Measurements from ENCODE around the gene PPP4C. TPM values are rescaled to one million over a fixed set of nuclear protein-coding genes. Genes with fewer than 3 reads are reported as not detected.

The PPP4C gene
- total RNA-seq, 1 donor from 2014 or later = 121 TPM

DNA sequence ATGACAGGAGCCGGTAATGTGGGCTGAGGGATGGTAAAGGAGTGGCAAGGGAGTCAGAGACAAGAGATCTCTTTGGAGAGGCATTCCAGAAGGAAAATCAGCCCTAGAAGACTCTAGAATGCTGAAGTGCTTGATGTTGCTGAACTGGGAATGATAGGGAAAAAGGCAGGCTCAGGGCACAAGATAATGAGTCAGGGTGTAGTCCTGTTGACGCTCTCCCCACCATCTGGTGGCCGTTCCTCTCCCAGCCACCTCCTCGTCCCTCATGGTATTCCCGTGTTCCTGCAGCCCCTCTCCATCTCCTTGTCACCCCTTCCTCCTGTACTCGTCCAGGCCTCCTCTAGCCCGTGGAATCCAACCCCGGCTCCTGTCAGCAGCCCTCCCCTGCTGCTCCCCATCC lies 21.3 kb upstream of the PPP4C start:
- no peak for DNase-seq (ENCODE audit: extremely low read depth, low read depth, low spot score)

DNA sequence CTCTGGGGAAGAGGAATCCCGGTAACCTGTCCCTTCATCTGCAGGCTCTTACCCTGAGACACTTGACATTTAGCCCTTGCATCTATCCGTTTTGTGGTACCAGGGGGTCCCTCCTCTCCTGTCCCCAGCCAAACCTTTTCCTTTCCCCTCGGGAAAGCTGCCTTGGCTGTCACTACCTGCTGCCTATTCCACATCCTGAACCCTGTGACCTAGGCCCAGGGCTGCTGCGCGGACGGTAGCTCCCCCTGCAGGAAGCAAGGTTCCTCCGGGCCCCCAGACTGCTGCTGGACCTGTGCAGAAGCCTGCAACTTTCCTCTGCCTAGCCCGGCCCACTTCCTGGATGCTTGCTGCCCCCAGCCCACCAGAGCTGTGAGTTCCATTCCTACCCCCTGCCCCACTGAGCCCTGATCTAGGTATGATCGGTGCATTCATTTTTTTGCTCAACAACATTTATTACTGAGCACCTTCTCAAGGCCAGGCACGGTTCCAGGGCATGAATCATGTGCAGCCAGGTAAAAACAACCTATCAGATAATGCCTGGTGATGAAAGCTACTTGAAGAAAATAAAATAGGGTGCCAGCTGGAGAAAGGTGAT lies 20.7 kb upstream of the PPP4C start:
- no peak for DNase-seq (ENCODE audit: extremely low read depth, low read depth, low spot score)

DNA sequence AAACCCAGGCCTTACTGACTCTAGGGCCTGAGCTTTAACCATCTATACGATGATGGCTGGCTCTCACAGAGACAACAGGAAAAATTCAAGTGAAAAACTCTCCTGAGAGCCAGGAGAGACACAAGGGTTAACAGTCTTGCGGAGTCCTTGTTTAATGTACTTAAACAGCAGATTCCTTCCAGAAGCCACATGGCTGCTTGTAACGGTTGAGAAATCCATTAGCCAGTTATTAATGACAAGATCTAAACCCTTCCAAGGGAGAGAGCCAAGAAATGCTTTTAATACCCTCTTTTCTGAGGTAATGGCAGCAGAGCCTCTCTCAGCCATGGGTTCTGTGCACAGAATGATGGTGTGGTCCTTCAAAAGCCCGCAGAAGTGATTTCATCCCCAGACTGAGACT lies 15.4 kb upstream of the PPP4C start:
- no peak for DNase-seq (ENCODE audit: extremely low read depth, low read depth, low spot score)

DNA sequence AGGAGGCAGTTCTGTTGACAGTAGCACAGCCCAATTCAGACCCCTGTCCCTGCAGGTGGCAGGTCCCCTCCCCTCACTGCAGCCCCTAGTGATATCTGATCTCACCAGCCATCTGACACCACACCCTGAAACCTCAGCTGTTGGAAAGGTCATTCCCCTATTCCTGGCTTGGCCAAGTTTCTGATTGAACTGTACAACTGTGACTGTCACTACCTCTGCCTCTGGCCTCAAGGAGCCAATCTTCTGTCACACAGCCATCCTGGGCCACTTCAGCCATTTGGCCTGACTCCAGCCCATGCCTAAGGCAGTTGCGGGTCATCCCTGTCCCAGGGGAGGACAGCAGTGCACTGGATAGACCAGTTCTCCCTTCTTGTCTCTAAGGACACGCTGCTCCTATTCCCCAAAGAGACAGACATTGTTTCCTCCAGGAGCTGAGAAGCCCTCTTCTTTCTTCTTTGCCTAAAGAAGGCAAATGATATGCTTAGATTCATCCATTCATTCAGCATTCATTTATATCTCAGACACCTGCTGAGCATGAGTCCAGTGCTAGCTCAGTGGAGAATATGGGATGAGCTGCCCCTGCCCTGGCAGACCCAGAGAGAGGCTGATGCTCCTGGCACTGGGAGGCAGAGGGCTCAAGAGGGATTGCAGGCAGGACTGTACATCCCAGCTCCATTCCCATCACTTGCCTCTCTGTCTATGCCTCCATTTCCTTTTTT lies 14.8 kb upstream of the PPP4C start:
- no peak for DNase-seq (ENCODE audit: extremely low read depth, low read depth, low spot score)

DNA sequence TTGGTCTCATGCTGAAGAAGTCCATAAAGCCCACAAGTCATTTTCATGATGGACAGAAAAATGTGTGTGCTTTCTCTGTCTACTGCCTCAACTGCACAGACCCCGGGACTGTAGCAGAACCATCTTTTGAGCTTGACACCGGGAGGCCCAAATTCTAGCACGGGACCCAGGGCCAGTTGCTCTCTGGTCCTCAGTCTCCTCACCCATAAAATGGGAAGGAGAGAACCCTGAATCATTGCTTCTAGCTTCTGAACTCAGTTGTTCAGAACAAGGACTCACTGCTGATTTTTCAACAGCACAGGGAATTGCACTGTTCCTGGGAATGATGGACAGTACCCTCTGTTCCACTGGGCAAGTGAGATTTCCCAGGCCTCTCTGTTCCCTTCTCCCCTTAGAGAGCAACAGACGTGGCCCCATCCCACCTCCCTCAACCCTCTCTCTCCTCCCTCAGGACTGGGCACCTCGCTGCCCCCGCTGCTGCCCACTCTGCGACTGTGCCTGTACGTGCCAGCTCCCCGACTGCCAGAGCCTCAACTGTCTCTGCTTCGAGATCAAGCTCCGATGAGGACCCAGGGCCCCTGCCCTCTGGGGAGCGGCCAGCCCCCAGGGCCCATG lies 12.4 kb upstream of the PPP4C start:
- DNase-seq (ENCODE audit: extremely low read depth, low read depth, low spot score) = no peak

DNA sequence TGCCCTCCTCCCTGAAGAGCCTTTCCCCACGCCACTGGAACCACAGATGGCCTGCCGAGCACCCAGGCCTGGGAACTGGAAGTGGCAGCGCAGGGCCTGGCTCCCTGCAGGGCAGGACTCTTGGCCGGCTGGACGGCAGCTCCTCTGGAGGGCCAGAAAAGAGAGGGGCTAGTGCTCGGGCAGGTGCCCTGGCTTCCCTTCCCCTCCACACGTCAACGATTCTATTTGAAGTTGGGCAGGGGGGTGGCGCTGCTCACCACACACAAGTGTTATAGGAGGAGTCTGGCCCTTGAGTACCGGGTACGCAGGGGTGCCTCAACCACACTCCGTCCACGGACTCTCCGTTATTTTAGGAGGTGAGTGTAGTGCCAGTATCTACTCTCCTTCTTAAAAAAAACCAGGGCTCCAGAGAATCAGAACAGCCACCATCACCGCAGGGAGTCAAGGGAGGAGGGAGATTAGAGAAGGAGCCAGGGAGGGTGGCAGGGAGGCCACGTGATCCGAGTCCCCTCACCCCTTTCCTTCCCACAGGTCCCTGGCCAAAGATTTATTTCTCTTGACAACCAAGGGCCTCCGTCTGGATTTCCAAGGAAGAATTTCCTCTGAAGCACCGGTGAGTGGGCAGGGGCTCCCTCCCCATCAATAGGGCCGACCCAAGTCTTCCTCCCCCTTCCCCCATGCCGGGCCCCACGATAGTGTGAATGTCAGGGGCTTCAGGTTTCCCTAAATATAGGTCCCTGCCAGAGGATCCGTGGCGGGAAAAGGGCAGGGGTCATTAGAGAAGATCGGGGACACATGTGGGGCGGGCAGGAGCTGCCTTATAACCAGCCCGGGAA lies 11.7 kb upstream of the PPP4C start:
- no peak for DNase-seq (ENCODE audit: extremely low read depth, low read depth, low spot score)

DNA sequence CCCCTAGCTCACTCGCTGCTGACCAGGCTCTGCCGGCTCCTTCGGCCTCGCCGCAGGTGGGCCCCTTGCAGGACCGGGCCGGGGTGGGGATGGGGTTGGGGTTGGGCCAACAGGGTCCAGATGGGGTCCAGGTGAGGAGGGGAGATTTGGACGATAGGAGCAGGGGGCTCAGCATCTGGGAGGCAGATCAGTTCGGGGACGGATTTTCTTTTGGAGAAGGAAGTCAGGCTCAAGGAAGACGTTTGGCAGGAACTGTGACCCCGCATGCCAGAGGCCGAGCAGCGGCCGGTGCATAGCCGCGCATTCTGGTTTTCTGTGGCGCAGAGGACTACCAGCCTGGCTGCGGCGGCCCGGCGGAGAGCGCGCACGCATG lies 11.1 kb upstream of the PPP4C start:
- no peak for DNase-seq (ENCODE audit: extremely low read depth, low read depth, low spot score)

DNA sequence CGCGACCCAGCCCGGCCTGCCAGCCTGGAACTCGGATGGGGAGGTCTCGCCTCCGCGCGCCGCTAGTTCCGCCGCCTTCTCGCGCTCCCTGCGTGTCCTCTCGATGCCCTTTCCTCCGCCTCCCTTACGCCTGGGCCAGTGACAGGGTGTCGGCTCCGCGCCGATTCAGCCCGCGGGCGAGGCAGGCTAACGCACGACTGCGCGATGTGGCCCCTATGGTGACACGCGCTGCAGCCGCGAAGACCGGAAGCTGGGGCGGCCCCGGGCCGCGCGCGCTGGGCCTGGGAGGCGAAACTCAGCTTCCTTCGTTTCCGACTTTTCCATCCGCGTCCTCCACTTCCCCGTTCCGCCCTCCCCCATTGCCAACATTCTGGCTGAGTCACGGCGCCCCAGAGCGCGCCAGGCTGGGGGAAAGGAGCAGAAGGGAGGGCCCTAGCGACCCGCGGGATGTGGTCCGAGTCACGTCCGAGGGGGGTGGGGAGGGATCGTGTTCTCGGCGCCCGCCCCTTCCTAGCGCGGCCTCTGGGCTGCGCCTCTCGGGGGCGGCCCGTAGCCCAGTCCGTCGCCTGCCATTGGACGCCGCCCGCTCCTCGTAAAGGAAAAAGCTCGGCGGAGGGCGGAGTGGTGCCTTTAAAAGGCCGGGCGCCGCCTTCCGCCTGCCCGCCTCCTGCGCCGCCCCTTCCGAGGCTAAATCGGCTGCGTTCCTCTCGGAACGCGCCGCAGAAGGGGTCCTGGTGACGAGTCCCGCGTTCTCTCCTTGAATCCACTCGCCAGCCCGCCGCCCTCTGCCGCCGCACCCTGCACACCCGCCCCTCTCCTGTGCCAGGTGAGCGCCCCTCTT lies 10.5 kb upstream of the PPP4C start, which contains the start of gene ALDOA:
TSS of gene ALDOA (plus strand) at position 659 of the 841 bp plus-strand sequence. CDS start 1,138 bp downstream, outside the sequence.
- peak; percentile 79 for DNase-seq (ENCODE audit: extremely low read depth, low read depth, low spot score)

DNA sequence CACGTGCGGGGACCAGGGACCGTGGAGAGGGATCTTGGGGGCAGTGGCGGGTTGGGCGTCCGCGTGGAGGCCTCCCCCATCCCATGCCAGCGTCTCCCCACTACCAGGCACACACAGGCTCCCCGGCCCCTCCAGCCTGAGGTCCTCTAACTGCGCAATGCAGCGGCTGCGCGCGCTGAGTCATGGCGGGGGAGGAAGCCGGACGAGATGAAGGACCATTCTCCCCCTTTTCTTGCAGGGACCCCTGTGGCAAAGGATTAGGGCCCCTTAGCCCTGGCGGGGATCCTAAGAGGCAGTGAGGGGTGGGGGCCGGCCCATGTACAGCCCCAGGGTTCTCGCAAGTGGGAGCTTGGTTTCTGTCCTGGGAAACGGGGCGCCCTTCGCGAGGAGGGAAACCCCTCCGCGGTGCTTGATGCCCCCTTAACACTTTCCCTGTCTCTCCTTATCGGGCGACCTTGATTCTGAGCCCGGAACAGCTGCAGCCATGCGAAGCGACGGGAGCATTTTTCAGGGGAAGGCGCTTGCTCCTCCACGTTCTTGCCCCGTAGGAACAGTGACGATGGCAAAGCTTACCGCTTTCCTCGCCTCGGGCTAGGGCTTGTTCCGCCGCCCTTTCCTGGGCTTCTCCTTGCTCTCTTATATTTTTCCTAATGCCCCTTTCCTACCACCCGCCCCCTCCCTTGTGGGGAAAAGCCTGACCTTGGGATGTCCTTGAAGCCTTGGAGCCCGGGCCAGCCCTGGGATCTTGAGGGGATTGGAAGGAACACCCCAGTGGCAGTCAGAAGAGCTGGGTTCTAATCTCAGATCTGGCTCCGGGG lies 9.6 kb upstream of the PPP4C start:
- no peak for DNase-seq (ENCODE audit: extremely low read depth, low read depth, low spot score)

DNA sequence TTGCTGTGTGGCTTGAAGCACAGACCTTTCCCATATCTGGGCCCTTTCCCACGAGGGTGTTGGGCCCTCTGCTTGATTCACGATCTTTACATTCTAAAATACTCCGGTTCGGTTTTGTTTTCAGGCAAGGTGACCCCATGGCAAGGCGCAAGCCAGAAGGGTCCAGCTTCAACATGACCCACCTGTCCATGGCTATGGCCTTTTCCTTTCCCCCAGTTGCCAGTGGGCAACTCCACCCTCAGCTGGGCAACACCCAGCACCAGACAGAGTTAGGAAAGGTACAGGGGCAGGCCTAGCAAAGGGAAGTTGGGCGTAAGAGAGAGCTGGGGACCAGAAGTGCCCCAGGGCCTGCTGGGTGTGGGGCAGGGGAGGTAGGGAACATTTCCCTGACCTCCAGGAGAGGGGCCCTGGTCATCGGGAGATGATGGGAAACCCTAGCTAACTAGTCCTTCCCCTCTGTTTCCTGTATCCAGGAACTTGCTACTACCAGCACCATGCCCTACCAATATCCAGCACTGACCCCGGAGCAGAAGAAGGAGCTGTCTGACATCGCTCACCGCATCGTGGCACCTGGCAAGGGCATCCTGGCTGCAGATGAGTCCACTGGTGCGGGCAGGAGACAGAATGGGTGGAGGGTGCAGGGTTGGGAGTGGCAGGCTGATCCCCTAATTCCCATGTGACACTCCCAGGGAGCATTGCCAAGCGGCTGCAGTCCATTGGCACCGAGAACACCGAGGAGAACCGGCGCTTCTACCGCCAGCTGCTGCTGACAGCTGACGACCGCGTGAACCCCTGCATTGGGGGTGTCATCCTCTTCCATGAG lies 8.8 kb upstream of the PPP4C start:
- no peak for DNase-seq (ENCODE audit: extremely low read depth, low read depth, low spot score)

DNA sequence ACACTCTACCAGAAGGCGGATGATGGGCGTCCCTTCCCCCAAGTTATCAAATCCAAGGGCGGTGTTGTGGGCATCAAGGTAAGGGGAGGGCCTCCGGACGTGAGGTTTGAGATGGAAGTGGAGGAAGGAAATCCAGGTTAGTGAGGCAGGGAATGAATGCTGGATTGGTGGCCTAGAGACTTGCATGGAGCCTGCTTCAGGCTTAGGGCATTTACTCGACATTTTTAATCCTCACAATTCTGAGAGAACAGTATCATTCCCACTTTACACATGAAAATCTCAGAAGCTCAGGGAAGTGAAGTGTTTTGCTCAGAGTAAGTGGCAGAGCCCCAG lies 8.2 kb upstream of the PPP4C start:
- DNase-seq (ENCODE audit: extremely low read depth, low read depth, low spot score) = no peak

DNA sequence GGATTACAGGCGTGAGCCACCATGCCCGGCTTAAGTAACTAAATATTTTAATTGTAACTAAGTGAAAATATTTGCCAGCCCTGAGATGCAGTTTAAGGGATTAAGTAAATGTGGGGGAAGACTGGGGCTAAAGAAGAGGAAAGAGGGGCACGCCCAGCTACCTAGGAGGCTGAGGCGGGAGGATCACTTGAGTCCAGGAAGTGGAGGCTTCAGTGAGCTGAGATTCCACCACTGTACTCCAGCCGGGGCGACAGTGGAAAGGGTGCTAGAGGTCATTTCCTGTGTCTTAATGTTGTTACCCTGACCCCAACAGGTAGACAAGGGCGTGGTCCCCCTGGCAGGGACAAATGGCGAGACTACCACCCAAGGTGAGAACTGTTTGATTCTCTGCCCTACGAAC lies 7.5 kb upstream of the PPP4C start:
- DNase-seq (ENCODE audit: extremely low read depth, low read depth, low spot score) = no peak

DNA sequence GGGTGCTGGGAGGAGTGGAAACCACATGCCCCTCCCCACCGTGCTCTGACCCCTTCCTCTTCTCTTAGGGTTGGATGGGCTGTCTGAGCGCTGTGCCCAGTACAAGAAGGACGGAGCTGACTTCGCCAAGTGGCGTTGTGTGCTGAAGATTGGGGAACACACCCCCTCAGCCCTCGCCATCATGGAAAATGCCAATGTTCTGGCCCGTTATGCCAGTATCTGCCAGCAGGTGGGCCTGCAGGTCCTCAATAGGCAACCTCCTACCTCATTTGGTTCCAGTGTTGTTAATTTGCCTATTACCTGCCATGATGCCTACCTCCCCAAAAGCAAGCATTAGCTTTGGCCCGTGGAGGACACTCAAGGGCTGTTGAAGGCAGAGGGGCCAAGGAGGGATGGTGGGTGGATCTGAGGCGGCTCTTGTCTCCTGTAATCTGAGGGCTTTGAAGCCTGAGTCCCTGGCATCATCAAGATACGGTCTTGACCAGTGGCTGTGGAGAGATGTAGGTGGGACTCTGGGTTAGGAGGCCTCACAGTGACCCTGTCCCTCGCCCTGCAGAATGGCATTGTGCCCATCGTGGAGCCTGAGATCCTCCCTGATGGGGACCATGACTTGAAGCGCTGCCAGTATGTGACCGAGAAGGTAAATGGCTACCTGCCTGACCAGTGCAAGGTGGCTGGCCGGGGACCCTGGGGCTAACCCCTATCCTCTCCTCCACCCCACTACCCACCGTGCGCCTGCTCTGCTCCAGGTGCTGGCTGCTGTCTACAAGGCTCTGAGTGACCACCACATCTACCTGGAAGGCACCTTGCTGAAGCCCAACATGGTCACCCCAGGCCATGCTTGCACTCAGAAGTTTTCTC lies 6.8 kb upstream of the PPP4C start:
- DNase-seq (ENCODE audit: extremely low read depth, low read depth, low spot score) = no peak

DNA sequence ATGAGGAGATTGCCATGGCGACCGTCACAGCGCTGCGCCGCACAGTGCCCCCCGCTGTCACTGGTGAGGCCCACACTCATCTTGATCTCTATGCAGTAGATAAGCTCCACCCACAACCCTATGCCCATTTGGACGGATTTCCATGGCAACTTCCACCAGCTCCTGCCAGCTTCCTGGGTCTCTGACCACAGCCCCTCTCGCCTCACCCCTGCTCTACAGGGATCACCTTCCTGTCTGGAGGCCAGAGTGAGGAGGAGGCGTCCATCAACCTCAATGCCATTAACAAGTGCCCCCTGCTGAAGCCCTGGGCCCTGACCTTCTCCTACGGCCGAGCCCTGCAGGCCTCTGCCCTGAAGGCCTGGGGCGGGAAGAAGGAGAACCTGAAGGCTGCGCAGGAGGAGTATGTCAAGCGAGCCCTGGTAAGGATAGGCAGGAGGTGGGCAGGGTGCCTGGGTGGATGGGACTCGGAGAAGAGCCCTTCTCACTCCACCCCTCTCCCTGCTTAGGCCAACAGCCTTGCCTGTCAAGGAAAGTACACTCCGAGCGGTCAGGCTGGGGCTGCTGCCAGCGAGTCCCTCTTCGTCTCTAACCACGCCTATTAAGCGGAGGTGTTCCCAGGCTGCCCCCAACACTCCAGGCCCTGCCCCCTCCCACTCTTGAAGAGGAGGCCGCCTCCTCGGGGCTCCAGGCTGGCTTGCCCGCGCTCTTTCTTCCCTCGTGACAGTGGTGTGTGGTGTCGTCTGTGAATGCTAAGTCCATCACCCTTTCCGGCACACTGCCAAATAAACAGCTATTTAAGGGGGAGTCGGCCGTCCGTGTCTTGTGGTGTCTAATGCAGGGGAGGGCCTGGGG lies 6.0 kb upstream of the PPP4C start:
- no peak for DNase-seq (ENCODE audit: extremely low read depth, low read depth, low spot score)

DNA sequence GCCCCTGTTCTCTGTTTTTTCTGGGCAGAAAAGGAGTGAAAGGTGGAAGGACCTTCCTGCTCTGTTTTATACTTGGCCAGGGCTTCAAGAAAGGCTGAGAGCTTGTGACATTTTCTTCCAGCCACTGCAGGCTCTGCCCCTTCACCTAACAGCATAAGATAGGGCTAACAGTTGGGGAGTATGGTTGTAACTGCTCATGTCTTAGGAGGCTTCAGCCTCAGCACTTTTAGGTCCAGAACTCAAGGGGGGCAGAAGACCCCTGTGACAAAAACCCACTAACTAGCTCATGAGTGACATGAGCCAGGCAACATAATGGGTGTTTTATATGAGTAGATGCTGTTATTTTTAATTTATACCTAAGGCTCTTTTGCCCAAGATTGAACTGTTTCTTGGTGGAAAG lies 5.3 kb upstream of the PPP4C start:
- no peak for DNase-seq (ENCODE audit: extremely low read depth, low read depth, low spot score)

DNA sequence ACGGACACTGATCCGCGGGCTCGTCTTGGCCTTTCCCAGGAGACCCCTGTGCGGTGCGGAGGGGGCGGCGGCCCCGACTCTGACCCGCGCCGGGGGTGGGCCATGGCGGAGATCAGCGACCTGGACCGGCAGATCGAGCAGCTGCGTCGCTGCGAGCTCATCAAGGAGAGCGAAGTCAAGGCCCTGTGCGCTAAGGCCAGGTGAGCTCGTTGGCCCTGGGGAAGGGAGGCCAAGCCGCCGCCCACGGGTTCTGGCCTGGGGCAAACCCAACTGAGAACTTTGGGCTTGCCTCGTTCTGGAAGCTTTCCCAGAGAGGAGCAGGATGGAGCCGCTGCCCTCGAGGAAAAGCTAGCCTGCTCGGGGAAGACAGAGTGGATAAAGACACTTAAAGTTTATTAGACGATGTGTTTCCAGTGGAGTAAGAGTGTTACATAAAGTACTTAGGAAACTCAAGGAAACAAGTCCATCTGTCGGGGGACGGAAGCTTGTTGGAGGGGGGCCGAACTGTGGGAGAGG lies 540 bp downstream of the PPP4C start:
- no peak for DNase-seq (ENCODE audit: extremely low read depth, low read depth, low spot score)

DNA sequence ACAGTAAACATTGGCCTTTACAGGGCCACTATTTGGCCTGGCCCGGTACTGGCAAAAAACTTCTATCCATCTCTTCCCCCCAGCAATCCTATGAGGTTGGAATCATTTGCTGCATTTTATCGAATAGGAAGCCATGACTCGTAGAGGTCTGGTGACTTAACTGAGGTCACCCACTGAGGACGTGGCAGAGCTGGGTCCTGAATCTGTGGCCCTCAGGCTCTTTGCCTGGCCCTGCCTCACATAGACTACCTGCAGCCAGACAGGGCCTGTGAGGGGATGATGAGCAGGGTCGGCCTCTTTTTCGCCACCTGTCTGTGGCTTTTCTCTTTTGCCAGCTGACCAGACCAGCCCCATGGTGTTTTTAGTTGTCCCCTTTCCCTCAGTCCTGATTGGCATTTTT lies 1.9 kb downstream of the PPP4C start:
- no peak for DNase-seq (ENCODE audit: extremely low read depth, low read depth, low spot score)

Data from glomerular endothelial cell (primary cell).